Right kidney (tissue), 1 donor: ENCODE results near the gene ACTRT2.

Experiments
- DNase-seq: peaks from one replicate; pipeline ENCODE4 v3.0.0-alpha.2; 2016

Gene ACTRT2

GRCh38 chr1:3033040-3033789 is 11.9 kb downstream of the ACTRT2 start:
- no peak for DNase-seq

- no peak for DNase-seq
Measured at GRCh38 chr1:3033790-3034090, 12.5 kb downstream of the ACTRT2 start.

GRCh38 chr1:3034162-3034561 is 12.9 kb downstream of the ACTRT2 start:
- no peak for DNase-seq

DNA sequence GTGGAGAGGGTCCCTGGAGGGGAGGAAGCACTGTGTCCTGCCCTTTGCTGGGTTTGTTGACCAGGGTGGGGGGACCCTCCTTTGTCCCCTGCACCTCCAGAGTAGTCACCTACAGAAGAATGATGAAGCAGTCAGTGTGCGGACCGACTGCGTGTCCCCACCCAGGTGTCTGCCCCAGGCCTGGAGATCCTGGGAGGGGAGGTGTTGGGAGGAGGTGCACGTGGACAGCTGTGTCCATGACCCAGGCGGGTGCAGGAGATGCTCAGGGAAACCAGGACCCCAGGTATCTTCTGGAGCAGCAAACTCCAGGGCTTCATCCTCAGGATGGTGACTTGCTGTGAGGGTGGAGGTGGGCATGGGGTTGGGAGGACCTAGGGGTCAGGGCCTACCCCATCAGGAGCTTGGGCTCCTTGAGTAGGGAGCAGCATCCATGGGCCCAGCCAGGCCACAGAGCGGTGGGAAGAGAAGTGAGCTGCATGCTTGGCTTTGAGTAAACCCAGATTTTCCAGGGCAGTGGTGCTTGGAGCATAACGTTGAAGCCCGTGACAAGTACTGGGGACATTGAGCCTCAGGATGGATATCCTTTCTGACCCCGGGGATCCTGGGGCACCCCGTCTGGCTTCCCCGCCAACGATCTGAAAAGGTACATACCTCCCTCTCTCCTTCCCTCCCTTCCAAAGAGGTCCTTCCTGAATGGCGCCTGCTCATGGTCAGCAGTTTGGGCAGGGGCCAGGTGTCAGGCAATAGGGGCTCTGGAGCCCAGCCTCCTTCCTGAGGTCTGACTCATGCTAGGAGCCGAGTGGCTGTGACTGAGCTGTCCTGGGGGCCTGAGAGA is 13.7 kb downstream of the ACTRT2 start:
- no peak for DNase-seq

GRCh38 chr1:3035563-3036446 is 14.5 kb downstream of the ACTRT2 start:
- no peak for DNase-seq

GRCh38 chr1:3036447-3037280 is 15.4 kb downstream of the ACTRT2 start:
- DNase-seq = no peak

DNA sequence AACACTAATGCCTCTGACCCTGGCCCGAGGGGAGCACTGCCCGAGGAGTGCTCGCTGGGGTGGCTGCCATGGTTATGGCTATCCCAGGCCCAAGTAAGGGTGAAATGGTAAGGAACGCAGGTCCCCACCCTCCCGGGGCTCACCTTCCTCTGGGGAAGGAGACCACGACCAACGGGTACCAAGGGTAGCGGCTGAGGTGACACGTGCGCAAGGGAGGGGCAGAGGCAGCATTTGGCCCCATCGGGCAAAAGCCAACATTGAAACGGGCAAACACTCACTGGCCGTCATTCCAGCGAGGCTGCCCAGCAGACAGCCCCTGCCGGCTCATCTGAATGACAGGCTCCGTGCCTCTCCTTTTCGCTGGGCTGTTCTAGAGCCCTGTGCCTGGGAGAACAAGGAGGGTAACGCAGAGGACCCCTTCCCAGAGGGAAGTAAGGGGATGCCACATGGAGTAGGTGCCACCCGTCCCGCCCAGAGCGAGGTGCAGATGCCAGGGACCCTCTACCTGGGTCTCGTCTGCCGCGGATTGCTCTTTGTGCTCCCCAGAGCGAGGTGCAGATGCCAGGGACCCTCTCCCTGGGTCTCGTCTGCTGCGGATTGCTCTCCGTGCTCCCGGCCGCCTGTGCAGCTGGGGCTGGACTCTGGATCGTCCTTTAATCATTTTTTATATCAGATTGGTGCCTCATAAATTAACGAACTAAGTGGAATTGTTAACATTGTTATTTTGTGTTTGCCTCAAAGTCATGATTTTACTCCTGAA is 16.2 kb downstream of the ACTRT2 start:
- DNase-seq = no peak

GRCh38 chr1:3038113-3038551 is 16.9 kb downstream of the ACTRT2 start:
- no peak for DNase-seq

DNA sequence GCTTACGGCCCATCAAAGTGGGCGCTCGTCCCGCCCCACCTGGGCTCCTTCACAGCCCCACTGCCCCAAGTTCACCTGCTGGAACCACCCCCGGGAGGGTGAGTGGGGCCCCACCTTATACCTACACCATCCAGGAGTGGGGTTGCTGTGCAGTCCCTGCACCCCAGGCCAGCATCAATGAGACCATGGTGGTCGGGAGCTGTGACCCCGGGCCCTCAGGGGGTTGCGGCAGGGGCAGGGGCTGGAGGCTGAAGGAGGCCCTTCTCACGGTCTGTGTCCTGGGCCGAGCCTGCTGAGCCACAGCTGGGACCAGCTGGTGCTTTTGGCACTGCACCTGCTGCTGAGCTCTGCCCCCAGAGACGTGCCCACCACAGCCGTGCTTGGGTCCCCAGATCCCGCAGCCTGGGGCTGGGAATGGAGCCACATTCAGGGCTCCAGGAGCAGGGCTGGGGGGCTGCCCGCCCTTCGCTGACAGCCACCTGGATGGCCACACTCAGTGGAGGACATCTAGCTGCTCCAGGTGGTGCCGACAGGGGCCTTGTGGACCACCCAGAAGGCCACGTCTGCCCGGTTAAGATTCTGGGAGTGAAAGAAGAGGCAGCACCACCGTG is 17.4 kb downstream of the ACTRT2 start:
- DNase-seq = no peak

- DNase-seq = no peak
Measured at GRCh38 chr1:3040004-3040403, 18.7 kb downstream of the ACTRT2 start.

DNA sequence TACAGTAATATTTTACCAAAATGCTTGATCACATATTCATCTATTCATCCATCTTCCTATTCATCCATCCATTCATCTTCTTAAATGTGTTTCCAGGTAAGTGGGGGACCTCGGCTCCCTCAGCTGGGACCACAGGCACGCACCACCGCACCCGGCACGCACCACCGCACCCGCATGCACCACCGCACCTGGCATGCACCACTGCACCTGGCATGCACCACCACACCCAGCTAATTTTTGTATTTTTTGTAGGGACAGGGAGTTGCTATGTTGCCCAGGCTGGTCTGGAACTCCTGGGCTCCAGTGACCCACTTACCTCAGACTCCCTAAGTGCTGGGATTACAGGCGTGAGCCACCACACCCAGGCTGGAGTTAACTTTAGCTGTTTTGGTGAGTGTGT is 21.2 kb downstream of the ACTRT2 start:
- DNase-seq = no peak

DNA sequence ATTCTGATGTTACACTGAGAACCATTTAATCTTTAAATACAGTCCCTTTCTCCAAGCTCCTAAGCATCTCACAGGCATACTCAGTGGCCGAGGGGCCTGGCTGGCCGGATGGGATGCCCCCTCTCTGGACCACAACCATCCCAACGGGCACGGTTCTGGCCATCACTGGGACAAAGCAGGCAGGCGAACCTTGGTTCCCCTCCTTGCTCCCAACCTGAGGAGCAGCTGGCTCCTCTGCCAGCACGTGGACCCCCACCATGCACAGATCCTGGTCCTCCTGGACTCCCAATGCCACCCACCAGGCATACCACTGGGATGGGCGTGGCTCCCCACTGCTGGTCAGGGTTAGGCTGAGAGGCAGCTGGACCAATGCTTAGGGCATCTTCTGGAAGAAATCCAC is 27.9 kb downstream of the ACTRT2 start:
- DNase-seq = no peak

DNA sequence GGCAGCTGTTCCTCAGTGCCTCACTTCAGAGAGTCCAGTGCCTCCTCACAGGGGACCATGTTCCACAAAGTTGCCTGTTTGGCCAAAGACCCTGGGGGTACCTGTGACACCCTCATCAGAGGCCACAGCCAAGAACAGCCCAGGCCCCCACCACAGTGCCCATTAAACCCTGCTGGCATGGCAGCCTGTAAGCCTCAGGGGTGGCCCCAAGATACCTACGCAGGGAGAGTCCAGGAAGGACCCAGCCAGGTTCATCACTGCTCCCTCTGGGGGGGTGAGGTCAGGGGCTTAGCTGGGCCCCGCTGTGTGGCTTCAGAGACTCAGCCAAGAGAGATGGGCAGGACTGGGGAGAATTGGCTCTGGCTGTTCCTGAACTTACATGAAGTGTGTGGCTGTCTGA is 28.6 kb downstream of the ACTRT2 start:
- DNase-seq = no peak

DNA sequence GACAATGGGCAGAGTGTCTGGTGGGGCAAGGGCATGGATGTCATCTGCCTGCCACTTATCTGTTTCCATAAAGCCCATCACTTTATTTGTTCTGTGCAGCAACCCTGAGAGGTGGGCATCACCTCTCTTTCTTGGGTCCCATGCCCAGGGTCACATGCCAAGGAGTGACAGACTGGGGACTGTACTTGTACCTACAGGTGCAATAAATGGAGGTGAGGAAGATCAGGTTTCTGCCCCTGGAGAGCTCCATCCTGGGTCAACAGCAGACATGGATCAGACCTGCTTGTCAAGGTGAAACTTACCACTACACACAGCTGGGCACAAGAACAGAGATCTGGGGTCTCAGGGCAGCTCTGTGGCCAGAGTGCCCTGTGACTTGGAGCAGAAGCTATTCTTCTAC is 29.3 kb downstream of the ACTRT2 start:
- no peak for DNase-seq

DNA sequence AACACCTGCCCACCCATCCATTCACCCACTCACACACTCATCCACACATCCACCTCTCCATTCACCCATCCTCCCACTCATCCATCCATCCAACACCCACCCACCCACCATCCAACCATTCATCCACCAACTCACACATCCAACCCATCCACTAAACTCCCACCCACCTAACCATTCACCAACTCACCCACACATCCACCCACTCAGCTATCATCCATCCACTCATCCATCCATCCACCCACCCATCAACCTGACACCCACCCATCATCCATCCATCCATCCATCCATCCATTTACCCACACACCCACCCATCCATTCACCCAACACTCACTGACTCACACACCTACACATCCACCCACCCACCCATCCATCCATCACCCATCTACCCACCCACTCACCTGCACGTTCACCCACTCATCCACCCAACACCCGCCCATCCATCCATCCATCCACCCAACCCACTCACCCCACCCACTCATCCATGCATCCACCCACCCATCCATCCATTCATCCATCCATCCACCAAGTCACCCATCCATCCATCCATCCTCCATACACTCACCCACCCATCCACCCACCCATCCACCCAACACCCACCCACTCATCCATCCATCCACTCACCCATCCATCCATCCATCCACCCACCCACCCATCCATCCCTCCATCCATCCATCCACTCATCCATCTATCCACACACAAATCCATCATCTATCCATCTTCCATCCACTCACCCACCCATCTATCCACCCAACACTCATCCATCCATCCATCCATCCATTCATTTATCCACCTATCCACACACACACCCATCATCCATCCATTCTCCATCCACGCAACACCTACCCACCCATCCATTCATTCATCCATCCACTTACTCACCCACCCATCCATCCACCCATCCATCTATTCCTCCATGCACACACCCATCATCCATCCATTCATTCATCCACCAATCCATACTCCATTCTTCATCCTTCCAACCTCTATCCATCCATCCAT is 30.3 kb downstream of the ACTRT2 start:
- DNase-seq = no peak

- DNase-seq = no peak
Measured at GRCh38 chr1:3052501-3052900, 31.2 kb downstream of the ACTRT2 start.

GRCh38 chr1:3053366-3053980 is 32.2 kb downstream of the ACTRT2 start:
- DNase-seq = no peak

DNA sequence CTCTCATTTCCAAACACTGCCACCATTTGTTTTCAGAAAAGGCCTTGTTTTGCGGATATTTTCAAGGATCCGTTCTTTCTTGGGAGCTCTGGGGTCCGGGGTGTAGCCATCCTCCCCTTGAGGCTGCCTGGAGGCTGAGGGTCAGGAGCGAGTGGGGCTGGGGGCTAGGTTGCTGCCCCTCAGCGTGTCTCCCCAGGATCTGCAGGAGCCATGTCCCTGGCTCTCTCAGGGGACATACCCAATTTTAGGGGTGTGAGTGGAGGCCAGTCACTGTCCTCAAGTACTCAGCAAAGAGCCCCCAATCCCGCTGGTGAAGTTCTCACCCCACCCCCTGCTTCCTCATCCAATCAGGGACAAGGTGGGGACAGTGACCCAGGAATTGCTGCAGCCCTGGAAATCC is 32.7 kb downstream of the ACTRT2 start:
- no peak for DNase-seq

DNA sequence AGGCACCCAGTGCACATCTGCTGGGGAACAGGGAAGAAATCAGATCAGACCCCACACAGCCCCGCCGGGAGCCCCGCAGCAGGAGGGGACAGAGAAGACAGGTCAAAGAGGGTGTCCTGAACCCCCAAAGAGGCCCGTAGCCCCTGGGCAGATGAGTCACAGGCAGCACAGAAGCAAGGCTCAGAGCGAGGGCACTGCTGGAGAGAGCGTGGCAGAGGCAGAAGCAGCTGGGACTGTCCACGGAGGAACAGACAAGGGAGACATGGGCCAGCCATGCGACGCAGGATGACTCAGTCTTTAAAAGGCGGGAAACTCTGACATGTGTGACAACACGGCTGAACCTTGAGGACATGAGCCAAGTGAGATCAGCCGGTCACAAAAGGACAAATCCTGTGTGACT is 33.2 kb downstream of the ACTRT2 start:
- no peak for DNase-seq
